A549 (cell line): ENCODE results near the gene IGF1R.

Experiments used
- CTCF ChIP-seq: fragments of >200 bp; sonication (Bioruptor Twin); formaldehyde crosslinking; IDR thresholded peaks from 3 replicates; pipeline ENCODE4 v1.5.1; 2016
- MAZ ChIP-seq: fragments of 150-350 bp; IDR thresholded peaks from 2 replicates; pipeline ENCODE4 v1.6.1; 2014; ENCODE audit warnings: antibody characterized with exemption, low read depth, low read length, borderline replicate concordance
- SMC3 ChIP-seq: fragments of >200 bp; sonication (Bioruptor Twin); formaldehyde crosslinking; IDR thresholded peaks from 3 replicates; pipeline ENCODE4 v1.6.1; 2018; ENCODE audit warnings: inconsistent platforms

DNA sequence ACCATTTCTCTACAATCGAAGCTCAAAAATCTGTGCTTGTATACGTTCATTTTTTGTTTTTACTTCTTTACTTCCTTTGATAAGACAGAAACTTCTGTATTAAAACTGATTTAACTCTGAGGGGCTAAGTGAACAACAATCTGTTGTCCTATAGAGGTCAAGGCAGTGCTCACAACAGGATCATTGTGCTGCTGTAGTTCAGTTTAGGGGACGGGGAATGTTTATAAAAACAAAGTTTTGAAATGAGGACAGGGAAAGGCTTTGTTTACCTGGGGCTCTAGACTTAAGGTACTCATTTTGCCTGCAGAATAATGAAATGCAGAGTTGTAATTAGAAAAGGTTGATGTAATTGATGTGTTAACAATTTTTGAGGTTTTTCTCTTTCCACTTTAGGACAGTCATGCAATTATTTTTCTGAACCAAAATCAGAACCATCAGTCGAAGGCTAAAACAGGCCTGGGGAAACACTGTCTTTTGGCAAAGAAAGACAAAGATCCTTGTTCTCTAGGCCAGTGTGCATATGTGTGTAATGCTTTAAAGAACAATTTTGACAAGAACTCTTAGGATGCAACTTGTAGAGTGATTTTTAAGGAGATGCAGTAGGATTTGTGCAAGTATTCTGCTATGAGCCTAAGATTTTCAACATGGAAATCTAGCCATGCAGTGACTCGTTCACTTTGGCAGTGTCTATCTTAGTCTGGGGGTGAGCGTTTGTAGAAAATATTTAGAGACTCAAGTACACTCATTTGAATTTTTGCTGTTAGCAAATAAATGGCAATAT, 194.0 kb downstream of the IGF1R start:
- TF ChIP-seq CTCF (no peak), SMC3 (no peak), MAZ (no peak)
